ENCODE results near the gene RFNG. TPM values are rescaled to one million over a fixed set of nuclear protein-coding genes. Genes with fewer than 3 reads are reported as not detected.

Gene RFNG
- total and polyA plus RNA-seq, 12 donors: 13.9 to 30.1 (median 20.3) TPM

- TF ChIP-seq CTCF (IDR thresholded peaks at IDR 0.05): no peak
- no peak overlapping the region for H3K27ac ChIP-seq
- peaks cover 8 to 20% (median 16%) of the 10 kb centered on the region in 9 donors for H3K4me1 ChIP-seq
- ATAC-seq (no peak), DNase-seq (no peak)
- no peaks in the 10 kb centered on the region for H3K9me3 ChIP-seq
- H3K27me3 ChIP-seq: no peaks in the 10 kb centered on the region
- intact Hi-C loops (cut with DNase I): no loop called here
- no peak overlapping the region for H3K4me3 ChIP-seq
- H3K36me3 ChIP-seq: peaks cover 3 to 81% (median 30%) of the 10 kb centered on the region in 9 donors
- WGBS, 2 donors: 88 to 91% methylated on average over 28 of the region's 28 CpGs
Observed at GRCh38 chr17:82055965-82056728, 4.5 kb upstream of the RFNG start.

GRCh38 chr17:82055023-82055964 lies 3.7 kb upstream of the RFNG start:
- TF ChIP-seq CTCF (IDR thresholded peaks at IDR 0.05): no peak
- Histone ChIP-seq H3K4me1 (peaks cover 12 to 28% (median 24%) of the 10 kb centered on the region in 9 donors), H3K36me3 (peaks cover 3 to 74% (median 22%) of the 10 kb centered on the region in 9 donors), H3K27me3 (no peaks in the 10 kb centered on the region), H3K9me3 (no peaks in the 10 kb centered on the region), H3K4me3 (no peak overlapping the region), H3K27ac (no peak overlapping the region)
- DNase-seq (no peak), ATAC-seq (no peak)
- intact Hi-C loops (cut with DNase I): no loop called here
- WGBS, 2 donors: 84 to 85% methylated on average over 26 of the region's 26 CpGs

GRCh38 chr17:82054351-82055022 lies 2.9 kb upstream of the RFNG start:
- intact Hi-C loops (cut with DNase I): loop anchor here in 1 of 10 donors (5.0 kb wide), 1 partner anchor 43 kb away; the partner anchor contains the start of gene FASN
- Histone ChIP-seq H3K27me3 (no peaks in the 10 kb centered on the region), H3K4me1 (peaks cover 12 to 36% (median 28%) of the 10 kb centered on the region in 9 donors), H3K9me3 (no peaks in the 10 kb centered on the region), H3K36me3 (peaks cover 3 to 73% (median 27%) of the 10 kb centered on the region in 9 donors), H3K27ac (no peak overlapping the region), H3K4me3 (no peak overlapping the region)
- WGBS, 2 donors: 87 to 88% methylated on average over 38 of the region's 38 CpGs
- TF ChIP-seq CTCF (IDR thresholded peaks at IDR 0.05): no peak
- ATAC-seq: no peak
- peak in 1 of 2 donors; percentile 7 for DNase-seq
